Metanephros (tissue), 2 donors: ENCODE results near the gene ASCL3. TPM values are rescaled to one million over a fixed set of nuclear protein-coding genes. Genes with fewer than 3 reads are reported as not detected.

Experiments used
- small RNA-seq: library from RNA; depleted of rRNA; stranded (forward); fragments of <200 nt; gene quantifications from one replicate; pipeline ENCODE3, GENCODE V24; 2014; ENCODE audit warnings: low replicate concordance
- total RNA-seq: library from RNA; depleted of rRNA; stranded (reverse); fragments of >200 nt; gene quantifications from one replicate; pipeline ENCODE4 v1.2.3, GENCODE V29; 2014

Gene ASCL3
- total RNA-seq: not detected

GRCh38 chr11:8942518-8943066 lies at the start of gene ASCL3:
TSS of gene ASCL3 (minus strand) at chr11:8943016. CDS start at chr11:8938161, 4,855 bp downstream.

GRCh38 chr11:8964324-8965320 lies 21.8 kb upstream of the ASCL3 start, which contains the start of gene TMEM9B:
TSS of gene TMEM9B (minus strand) at chr11:8964442. CDS start at chr11:8964313, 129 bp downstream.

GRCh38 chr11:8932564-8933180 lies 10.1 kb downstream of the ASCL3 start, which contains the start of gene C11orf16:
TSS of gene C11orf16 (minus strand) at chr11:8932947. CDS start at chr11:8932308, 639 bp downstream.

DNA sequence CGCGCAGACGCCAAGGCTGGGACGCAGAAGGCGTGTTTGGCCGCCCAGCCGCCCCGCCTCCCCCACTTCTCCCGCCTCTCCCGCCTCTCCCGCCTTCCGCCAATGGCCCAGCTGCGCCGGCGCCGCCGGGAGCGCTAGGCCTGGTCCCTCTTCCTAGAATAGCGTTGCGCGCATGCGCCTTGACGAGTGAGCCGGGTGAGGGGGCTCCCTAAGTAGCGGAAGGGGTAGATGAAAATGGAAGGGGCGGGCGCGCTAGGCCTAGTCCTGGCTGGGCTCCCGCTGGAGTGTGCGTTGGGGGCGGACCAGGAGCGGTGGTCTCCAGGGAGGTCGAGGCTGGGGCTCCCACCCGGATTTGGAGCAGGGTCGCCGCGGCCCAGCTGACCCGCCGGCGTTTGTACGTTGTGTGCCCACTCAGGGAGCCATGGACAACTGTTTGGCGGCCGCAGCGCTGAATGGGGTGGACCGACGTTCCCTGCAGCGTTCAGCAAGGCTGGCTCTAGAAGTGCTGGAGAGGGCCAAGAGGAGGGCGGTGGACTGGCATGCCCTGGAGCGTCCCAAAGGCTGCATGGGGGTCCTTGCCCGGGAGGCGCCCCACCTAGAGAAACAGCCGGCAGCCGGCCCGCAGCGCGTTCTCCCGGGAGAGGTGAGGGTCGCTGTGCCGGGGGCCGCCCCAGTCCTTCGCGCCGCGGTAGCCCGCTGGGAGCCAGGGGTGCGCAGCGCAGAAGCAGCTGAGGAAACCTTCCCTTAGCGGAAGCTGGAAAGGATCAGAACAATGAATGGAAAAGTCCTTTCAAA lies 31.6 kb downstream of the ASCL3 start, which contains the start of gene AKIP1:
Gene AKIP1, plus strand, starts transcription at position 161 of the 795 bp plus-strand sequence. Its CDS starts 261 bp downstream, at position 422.

Small RNAs within 50 kb of the gene (small RNA-seq; reads per million reads assigned to genes)
- not detected for gene RF00019

Other genes with a start within 250 kb of the ASCL3 start
- 19.4 TPM for gene AKIP1, start 31.8 kb downstream of the ASCL3 start, total RNA-seq
- gene C11orf16, start 10.1 kb downstream of the ASCL3 start, total RNA-seq: 0.47 TPM
- gene TMEM9B, start 21.4 kb upstream of the ASCL3 start, total RNA-seq: 34.9 TPM
- 1.3 TPM for gene NRIP3, start 61.0 kb upstream of the ASCL3 start, total RNA-seq
- 13.6 TPM for gene SCUBE2, start 148.6 kb upstream of the ASCL3 start, total RNA-seq